RPMI7951 (cell line): ENCODE results near the gene MINDY1. TPM values are rescaled to one million over a fixed set of nuclear protein-coding genes. Genes with fewer than 3 reads are reported as not detected.
A peak's percentile ranks its signal among the peaks of the same experiment; 100 is the strongest.

Source experiments
- DNase-seq: peaks from one replicate; pipeline ENCODE4 v3.0.0-alpha.2; 2012; ENCODE audit warnings: low read depth
- total RNA-seq: library from RNA; depleted of rRNA; stranded (reverse); fragments of >200 nt; shearing (Covaris generic); gene quantifications from 2 replicates; pipeline ENCODE4 v1.2.3, GENCODE V29; 2014

Gene MINDY1
- total RNA-seq, 1 experiment from 2014 or later = 10.3 TPM

- no peak for DNase-seq
Observed at GRCh38 chr1:150985179-150985825, 21.4 kb downstream of the MINDY1 start.

GRCh38 chr1:150981805-150982712, 24.6 kb downstream of the MINDY1 start, which contains the start of gene ANXA9:
Gene ANXA9 (plus strand): TSS chr1:150982292. CDS start chr1:150983106, 814 bp downstream.
- no peak for DNase-seq

DNA sequence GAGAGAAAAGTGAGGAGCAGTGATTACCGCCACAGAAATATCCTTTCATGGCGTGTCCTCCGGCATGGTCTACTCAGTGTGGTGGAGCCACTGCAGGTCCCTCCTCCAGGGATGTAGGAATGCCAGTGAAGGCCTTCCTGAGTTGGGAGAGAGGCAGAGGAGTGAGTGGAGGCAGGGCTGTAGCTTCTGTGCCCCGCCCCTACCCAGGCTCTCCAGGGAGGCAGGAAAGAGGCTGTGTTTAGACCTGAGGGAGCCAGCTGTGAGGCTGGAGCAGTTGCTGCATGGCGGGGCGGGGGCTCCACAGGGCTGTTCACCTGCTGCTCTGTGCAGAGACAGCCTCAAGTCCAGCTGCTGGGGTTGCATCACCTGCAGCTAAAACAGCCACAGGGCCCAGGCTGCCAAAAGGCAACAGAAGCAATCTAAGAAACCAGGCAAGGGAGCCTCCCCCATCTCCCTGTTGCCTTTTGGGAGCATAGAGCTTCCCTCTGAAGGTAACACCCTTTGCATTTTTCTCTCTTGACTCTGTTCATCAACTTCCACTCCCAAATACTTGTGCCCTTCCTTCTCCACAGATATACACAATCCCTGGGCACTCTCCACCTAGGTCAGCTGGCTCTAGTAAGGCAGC, 25.4 kb downstream of the MINDY1 start:
- no peak for DNase-seq

GRCh38 chr1:150979092-150980056, 27.3 kb downstream of the MINDY1 start:
- DNase-seq = peak; percentile 80

DNA sequence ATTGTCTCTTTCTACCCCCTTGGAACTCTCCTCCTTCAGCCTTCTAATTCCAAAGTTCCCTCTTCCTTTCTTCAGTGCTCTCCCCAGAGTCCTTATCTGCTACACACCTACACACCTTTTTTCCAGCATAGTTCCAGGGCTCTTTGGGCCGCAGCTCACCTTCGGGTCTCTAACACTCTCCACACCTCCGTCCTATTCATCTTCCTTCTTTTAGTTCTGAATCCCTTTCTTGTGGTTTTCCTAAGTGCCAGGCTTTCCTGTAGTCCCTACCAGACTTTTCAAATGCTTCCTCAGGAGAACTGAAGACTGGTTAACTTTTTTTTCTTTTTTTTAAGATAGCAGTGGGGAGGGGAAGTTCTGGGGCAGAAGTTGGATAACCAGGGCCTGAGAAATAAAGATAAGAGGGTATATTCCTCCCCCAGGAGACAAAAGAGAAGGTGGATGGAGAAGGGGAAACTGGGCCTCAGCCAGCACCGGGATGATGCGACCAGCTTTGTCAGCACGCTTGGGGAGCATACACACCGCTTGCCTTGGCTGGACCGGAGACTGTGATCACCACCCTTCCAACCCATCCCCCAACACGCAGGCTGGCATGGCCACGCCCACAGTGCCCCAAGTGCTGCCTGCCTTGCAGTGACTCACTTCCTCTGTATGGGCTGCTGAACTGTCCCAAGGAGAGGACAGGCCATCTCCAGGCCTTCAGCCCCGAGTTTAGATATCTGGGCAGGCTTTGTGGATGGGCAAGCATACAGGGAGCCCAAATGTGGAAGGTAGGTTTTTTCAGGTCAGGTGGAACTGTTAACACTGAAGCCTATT, 29.6 kb downstream of the MINDY1 start:
- peak; percentile 85 for DNase-seq

- no peak for DNase-seq
Observed at GRCh38 chr1:150976401-150976821, 30.3 kb downstream of the MINDY1 start.

- DNase-seq = peak; percentile 76
Observed at GRCh38 chr1:150974580-150975478, 31.9 kb downstream of the MINDY1 start, which contains the start of gene CERS2. Gene CERS2 (minus strand): TSS chr1:150974835. CDS start chr1:150969090, 5,745 bp downstream.

DNA sequence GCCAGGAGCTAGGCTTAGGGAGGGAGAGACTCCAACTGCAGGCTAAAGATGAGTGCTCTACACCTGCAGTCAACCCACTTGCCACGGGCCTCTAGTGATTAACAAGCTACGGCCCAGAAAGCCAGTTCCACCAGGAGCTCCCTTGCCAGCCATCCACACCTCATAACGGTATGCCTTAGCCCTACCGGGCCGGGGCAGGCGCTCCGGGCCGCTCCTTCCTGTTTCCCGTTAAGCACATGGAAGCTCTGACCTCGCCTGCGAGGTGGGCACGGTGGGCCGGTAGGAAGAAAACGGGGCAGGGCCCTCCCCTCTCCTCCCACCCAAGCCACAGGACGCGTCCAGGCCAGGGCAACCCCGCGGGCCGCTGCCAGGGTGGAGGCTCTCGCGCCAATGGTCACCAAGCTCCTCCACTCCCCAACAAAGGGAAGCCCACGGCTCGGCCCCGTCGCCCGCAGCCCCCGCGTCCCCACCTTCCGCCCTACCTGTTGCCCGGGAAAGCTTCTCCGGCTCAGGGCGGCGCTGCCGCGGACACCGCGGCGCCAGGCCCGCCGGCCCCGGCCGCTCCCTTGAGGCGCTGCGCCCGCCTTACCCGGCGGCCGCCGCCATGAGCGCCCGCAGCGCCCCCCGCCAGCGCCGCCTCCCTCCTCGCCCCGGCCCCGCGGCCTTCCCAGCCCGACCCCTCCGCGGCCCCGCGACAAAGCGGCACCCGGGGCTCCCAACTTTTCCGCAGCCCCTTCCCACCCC, 32.7 kb downstream of the MINDY1 start:
- DNase-seq = peak; percentile 13

DNA sequence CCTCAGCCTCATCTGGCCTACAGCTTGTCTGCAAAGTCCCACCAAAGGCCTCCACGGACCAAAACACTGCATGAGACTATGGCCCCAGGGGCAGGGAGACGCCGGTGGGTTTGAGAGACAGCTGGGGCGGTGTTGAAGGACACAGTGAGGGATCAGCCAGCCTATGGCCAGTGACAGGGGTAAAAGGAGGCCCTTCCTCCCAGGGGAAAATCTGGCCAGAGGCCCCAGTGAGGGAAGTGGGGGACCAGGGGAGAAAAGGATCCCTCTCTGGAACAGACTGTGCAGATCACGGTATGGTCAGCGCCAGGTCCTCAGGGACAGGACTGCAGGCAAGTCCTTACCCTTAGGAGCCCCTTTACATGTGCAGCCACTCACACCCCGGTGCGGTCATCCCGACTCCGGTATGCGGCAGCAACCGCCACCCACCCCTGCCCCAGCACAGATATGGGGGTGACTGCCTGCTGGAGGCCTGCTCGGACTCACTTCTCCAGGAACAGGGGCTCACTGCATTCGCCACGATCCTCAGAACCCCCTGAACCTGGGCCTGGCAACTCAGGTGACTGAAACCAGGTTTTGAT, 33.4 kb downstream of the MINDY1 start:
- DNase-seq = peak; percentile 19

DNA sequence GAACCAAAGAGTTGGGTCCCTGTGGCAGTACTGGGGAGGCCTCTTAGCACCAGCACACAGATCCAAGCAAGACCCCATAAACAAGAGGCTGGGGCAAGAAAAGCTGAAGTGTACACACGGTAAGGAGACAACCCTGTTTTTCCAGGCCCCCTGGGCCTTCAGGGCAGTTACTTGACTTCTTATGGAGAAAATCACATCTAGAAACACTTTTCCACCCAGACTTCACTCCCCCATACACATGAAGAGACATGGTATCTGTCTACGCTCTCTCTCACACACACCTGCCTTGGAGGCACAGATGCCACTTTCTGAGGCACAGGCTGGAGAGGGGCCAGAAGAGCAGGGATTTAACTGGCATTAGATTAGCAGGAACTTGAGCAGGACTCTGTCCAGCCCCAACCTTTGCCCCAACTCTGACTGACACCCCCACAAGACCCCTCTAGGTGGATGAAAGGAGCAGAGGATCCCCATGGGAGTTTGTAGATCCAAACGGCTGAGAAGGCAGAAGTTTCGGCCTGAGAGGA, 34.2 kb downstream of the MINDY1 start:
- DNase-seq = no peak

DNA sequence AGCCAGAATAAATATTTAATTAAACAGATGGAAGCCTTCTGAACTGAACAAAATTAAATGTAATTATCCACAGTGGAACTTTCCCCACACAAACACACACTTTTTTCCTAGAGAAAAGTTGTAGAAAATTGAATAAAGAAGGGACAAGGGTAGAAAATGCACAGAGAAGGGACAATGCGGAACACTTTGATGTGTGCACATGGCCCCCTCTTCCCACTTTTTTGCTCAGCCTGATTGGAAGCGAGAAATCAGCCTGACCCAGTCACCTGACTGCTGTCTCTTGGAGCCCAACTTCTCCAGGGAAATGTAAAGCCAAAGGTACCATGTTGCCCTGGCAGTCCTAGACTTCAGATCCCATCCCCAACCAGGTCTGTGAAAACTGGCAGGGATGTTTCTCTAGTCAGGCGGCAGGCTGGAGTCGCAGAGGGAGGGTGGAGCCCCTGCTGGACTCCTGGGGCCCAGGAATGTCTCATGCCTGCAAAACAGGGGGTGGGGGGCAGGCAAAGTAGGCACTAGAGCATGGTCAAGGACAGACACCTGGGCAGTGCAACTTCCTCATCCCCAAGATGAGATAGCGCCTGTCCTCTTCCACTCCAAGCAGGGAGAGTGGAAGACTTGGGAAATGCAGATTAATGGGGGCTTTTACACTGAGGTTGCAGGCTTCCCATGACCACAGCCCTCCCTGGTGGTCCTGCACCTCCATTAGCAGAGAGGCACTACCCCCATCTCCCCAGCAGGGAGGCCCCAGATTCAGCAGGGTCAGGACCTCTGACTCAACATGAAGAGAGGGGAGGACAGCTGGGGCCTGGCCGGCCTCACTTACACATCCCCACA, 34.9 kb downstream of the MINDY1 start:
- DNase-seq = peak; percentile 21

- peak; percentile 37 for DNase-seq
Observed at GRCh38 chr1:150970808-150971582, 35.7 kb downstream of the MINDY1 start.

DNA sequence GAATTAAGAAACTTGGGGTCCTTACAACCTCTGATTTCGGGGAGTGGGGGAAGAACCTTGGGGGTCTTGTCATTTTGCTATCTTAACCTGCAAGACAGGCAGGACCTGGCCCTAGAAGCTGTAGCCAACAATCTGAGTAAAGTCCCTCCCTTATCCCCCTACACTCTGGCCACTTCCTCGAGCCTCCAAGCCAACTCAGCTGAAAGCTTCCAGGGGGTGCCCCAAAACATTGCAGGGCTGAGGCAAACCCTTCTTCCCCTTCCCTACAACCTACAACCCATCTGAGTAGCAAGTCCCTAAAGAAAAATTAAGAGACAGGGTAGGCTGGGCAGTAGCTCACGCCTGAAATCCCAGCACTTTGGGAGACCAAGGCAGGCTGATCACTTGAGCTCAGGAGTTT, 37.1 kb downstream of the MINDY1 start:
- DNase-seq = no peak

DNA sequence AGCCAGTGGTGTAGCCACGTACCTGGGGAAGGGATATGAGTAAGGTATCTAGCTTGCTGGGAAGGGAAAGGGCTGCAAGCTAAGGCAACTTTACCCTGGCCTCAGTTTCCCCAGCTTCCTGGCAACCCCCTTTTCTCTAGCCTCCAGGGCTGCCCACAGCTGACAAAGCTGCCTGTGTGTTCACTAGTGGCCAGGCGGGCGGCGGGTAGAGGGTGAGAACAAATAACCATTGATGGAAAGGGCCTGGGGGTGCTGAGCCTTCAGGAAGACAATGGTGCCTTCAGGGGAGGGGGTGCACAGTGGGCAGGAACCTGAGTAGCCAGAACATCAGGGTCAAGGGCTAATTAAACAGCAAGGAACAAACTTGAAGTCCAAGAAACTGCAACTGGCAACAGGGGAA, 38.2 kb downstream of the MINDY1 start:
- no peak for DNase-seq

DNA sequence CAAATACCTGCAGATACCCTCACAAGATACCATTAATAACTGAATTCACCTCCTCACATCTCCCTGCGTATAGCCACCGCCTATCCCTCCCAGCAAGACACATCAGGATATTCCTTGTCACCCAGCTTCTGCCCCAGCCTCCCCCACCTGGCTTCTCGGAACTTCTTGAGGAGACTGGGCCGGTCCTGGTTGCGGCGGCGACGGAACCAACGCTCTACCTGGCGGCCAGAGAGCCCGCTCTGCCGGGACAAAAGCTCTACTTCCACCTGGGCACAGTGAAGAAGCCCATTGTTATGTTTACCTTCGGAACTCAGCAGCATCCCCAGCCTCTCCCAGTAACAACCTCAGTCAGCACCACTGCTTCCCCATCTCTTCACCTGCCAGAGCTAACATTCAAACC, 38.8 kb downstream of the MINDY1 start:
- DNase-seq = no peak

- DNase-seq = no peak
Observed at GRCh38 chr1:150966011-150966410, 40.7 kb downstream of the MINDY1 start.
